ENCODE data around the gene CDCA8.

- TF ChIP-seq, protein P1, sequence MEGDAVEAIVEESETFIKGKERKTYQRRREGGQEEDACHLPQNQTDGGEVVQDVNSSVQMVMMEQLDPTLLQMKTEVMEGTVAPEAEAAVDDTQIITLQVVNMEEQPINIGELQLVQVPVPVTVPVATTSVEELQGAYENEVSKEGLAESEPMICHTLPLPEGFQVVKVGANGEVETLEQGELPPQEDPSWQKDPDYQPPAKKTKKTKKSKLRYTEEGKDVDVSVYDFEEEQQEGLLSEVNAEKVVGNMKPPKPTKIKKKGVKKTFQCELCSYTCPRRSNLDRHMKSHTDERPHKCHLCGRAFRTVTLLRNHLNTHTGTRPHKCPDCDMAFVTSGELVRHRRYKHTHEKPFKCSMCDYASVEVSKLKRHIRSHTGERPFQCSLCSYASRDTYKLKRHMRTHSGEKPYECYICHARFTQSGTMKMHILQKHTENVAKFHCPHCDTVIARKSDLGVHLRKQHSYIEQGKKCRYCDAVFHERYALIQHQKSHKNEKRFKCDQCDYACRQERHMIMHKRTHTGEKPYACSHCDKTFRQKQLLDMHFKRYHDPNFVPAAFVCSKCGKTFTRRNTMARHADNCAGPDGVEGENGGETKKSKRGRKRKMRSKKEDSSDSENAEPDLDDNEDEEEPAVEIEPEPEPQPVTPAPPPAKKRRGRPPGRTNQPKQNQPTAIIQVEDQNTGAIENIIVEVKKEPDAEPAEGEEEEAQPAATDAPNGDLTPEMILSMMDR (conservative IDR thresholded peaks at IDR 0.05; ENCODE audit: low read depth, low read length), result no peak
- TF ChIP-seq EZH2 (IDR thresholded peaks at IDR 0.05; ENCODE audit: borderline replicate concordance, low read depth, low read length, poor library complexity, severe bottlenecking), result no peak
These were observed 18.4 kb upstream of the CDCA8 start for GRCh38 chr1:37673920-37674319.

All from A673 (cell line).